ENCODE measurements around the gene ATP9A. TPM values are rescaled to one million over a fixed set of nuclear protein-coding genes. Genes with fewer than 3 reads are reported as not detected.
"Not testable (repeated sequence)": the region's sequence is repeated elsewhere in the genome, so short reads cannot be mapped to it uniquely, and the experiment has no call there.

Gene ATP9A
- total and polyA plus RNA-seq, 3 donors from 2014 or later: 46.4 to 128 (median 89.3) TPM

DNA sequence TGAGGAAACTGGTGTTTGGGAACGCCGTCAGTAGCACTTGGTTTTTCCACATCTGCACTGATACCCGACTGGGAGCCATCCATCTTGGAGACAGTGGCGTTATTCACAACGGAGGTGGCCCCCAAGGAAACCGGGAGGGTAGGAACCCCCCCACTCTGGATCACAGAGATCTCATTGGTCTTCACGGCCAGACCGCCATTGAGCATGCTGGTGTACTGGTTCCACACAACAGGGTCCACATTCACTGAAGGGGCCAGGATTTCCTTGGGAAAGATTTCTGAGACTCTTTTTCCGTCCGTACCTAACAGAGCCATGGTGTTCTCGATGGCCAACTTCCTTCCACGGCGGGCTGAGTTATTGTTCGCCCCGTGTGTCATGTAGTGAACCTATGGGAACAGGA is 16.1 kb upstream of the ATP9A start:
- no peaks in the 10 kb centered on the region for H3K9me3 ChIP-seq
- TF ChIP-seq, protein P1, sequence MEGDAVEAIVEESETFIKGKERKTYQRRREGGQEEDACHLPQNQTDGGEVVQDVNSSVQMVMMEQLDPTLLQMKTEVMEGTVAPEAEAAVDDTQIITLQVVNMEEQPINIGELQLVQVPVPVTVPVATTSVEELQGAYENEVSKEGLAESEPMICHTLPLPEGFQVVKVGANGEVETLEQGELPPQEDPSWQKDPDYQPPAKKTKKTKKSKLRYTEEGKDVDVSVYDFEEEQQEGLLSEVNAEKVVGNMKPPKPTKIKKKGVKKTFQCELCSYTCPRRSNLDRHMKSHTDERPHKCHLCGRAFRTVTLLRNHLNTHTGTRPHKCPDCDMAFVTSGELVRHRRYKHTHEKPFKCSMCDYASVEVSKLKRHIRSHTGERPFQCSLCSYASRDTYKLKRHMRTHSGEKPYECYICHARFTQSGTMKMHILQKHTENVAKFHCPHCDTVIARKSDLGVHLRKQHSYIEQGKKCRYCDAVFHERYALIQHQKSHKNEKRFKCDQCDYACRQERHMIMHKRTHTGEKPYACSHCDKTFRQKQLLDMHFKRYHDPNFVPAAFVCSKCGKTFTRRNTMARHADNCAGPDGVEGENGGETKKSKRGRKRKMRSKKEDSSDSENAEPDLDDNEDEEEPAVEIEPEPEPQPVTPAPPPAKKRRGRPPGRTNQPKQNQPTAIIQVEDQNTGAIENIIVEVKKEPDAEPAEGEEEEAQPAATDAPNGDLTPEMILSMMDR (IDR thresholded peaks at IDR 0.05): no peak
- TF ChIP-seq POLR2A (IDR thresholded peaks at IDR 0.05): no peak
- no peaks in the 10 kb centered on the region for H3K36me3 ChIP-seq (ENCODE audit: low read depth, missing control alignments)
- intact Hi-C loops (cut with DNase I; ENCODE audit: low total_unique reads): no loop called here
- DNase-seq: no peak
- no peak overlapping the region for H3K4me3 ChIP-seq
- H3K27ac ChIP-seq: no peak overlapping the region
- WGBS, 2 donors: 95% methylated on average over 15 of the region's 15 CpGs
- no peaks in the 10 kb centered on the region for H3K4me1 ChIP-seq
- H3K27me3 ChIP-seq: no peaks in the 10 kb centered on the region

DNA sequence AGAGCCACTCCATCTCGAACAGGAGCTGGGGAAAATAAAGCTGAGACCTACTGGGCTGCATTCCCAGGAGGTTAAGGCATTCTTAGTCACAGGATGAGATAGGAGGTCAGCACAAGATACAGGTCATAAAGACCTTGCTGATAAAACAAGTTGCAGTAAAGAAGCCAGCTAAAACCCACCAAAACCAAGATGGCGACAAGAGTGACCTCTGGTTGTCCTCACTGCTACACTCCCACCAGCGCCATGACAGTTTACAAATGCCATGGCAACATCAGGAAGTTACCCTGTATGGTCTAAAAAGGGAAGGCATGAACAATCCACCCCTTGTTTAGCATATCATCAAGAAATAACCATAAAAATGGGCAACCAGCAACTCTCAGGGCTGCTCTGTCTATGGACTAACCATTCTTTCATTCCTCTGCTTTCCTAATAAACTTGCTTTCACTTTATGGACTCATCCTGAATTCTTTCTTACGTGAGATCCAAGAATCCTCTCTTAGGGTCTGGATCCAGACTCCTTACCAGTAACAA is 10.1 kb upstream of the ATP9A start:
- H3K4me1 ChIP-seq; H3K27me3 ChIP-seq; intact Hi-C loops (cut with DNase I; ENCODE audit: low total_unique reads); DNase-seq; H3K4me3 ChIP-seq; H3K27ac ChIP-seq; H3K9me3 ChIP-seq; H3K36me3 ChIP-seq (ENCODE audit: low read depth, missing control alignments): not testable (repeated sequence)
- 84 to 90% methylated on average over 4 of the region's 4 CpGs for WGBS, 2 donors

DNA sequence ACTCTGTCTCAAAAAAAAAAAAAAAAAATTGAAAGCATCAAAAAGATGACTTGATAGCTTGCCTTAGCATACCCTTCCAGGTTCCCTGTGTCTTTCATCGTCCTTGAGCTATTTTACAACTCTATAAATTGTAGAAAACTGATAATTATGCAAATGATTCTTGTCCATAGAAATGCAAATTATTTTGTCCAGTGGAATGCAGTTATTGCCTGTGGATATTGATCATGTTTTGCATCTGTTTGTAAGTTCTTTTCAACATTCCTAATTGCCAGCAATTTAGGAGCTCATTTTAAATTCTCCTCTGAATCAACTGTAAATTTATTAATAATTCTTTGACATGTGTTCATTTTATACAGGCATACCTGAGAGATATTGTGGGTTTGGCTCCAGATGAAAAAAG is 7.1 kb upstream of the ATP9A start:
- 87 to 89% methylated on average over 1 of the region's 1 CpG for WGBS, 2 donors
- no peak for TF ChIP-seq POLR2A (IDR thresholded peaks at IDR 0.05)
- TF ChIP-seq, protein P1 (IDR thresholded peaks at IDR 0.05): no peak
- H3K4me3 ChIP-seq: no peak overlapping the region
- intact Hi-C loops (cut with DNase I; ENCODE audit: low total_unique reads): no loop called here
- no peaks in the 10 kb centered on the region for H3K36me3 ChIP-seq (ENCODE audit: low read depth, missing control alignments)
- no peak overlapping the region for H3K27ac ChIP-seq
- H3K4me1 ChIP-seq: no peaks in the 10 kb centered on the region
- H3K27me3 ChIP-seq: no peaks in the 10 kb centered on the region
- no peaks in the 10 kb centered on the region for H3K9me3 ChIP-seq
- no peak for DNase-seq

DNA sequence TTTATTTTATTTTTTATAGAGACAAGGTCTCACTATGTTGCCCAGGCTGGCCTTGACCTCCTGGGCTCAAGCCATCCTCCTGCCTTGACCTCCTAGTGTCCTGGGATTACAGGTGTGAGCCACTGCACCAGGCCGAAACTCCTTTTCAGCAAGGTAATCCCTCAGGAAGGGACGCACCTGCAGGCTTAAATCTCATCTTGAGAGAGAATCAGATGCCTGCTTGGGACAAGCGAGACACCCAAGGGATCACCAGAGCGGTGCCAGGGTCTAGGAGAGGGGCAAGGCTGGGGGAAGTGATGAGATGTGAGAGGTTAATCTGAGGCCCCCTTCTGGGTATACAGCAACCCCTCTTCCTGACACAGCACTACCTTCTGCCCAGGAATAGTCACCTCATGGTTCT is 4.0 kb upstream of the ATP9A start:
- H3K27ac ChIP-seq: no peak overlapping the region
- no peak for DNase-seq
- peaks cover 3% of the 10 kb centered on the region for H3K4me1 ChIP-seq
- H3K36me3 ChIP-seq (ENCODE audit: low read depth, missing control alignments): no peaks in the 10 kb centered on the region
- H3K4me3 ChIP-seq: no peak overlapping the region
- no peaks in the 10 kb centered on the region for H3K27me3 ChIP-seq
- TF ChIP-seq, protein P1 (IDR thresholded peaks at IDR 0.05): no peak
- TF ChIP-seq POLR2A (IDR thresholded peaks at IDR 0.05): no peak
- intact Hi-C loops (cut with DNase I; ENCODE audit: low total_unique reads): no loop called here
- no peaks in the 10 kb centered on the region for H3K9me3 ChIP-seq
- 98 to 100% methylated on average over 1 to 4 of the region's 4 CpGs for WGBS, 2 donors

DNA sequence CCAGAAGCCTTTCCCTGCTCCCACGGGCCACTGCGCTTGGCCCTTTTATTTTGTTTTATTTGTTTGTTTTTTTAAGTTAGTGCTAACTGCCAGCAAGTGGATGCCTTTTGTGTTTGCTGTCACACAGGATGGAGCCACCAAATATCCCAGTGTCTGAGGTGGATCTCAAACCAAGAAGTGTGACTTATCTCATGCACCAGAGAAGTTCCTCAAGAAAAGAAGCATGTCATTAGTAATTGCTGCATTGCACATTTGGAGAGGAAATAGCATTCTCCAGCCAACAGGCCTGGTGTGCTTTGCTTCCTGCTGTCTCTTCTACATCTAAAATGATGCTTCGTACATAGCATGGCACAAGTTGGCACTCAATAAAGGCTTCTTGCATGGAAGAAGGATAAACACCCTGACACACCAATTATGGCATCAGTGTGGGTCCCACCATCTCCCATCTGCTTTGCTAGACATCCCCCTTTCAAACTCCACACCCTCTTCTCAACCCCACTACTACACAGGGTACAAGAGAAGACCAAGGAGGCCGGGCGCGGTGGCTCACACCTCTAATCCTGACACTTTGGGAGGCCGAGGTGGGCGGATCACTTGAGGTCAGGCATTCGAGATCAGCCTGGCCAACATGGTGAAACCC is 1.9 kb upstream of the ATP9A start:
- Histone ChIP-seq H3K27me3 (no peaks in the 10 kb centered on the region), H3K4me3 (no peak overlapping the region), H3K27ac (no peak overlapping the region), H3K4me1 (peaks cover 3% of the 10 kb centered on the region), H3K36me3 (ENCODE audit: low read depth, missing control alignments) (no peaks in the 10 kb centered on the region), H3K9me3 (no peaks in the 10 kb centered on the region)
- TF ChIP-seq POLR2A (IDR thresholded peaks at IDR 0.05): no peak
- TF ChIP-seq, protein P1 (IDR thresholded peaks at IDR 0.05): no peak
- WGBS, 2 donors: 90 to 93% methylated on average over 9 of the region's 9 CpGs
- no peak for DNase-seq
- intact Hi-C loops (cut with DNase I; ENCODE audit: low total_unique reads): no loop called here

All from testis (tissue), 3 donors.